Measurements from ENCODE around the gene CTNNBIP1.
"Not testable (repeated sequence)": the region's sequence is repeated elsewhere in the genome, so short reads cannot be mapped to it uniquely, and the experiment has no call there.

CTNNBIP1 gene

GRCh38 chr1:9805006-9805508 is 105.0 kb downstream of the CTNNBIP1 start:
- H4K20me1 ChIP-seq = peaks cover 98% of the 10 kb centered on the region
- no peak overlapping the region for H3K27ac ChIP-seq
- H3K9ac ChIP-seq = no peak overlapping the region
- H3K4me2 ChIP-seq = peak overlapping the region; percentile 23
- H3K9me3 ChIP-seq = no peaks in the 10 kb centered on the region
- H3K4me3 ChIP-seq = no peak overlapping the region
- no peaks in the 10 kb centered on the region for H3K27me3 ChIP-seq
- peaks cover 36% of the 10 kb centered on the region for H3K4me1 ChIP-seq
- TF ChIP-seq Cebpa-rat (IDR thresholded peaks at IDR 0.05) = no peak
- peaks cover 30% of the 10 kb centered on the region for H3K36me3 ChIP-seq

GRCh38 chr1:9803003-9803918 is 106.8 kb downstream of the CTNNBIP1 start:
- H3K36me3 ChIP-seq = peaks cover 22% of the 10 kb centered on the region
- peaks cover 33% of the 10 kb centered on the region for H3K4me1 ChIP-seq
- not testable (repeated sequence) for H3K4me2 ChIP-seq, H3K27me3 ChIP-seq, H3K9me3 ChIP-seq, H3K27ac ChIP-seq, H3K4me3 ChIP-seq, H3K9ac ChIP-seq
- H4K20me1 ChIP-seq = peaks cover 100% of the 10 kb centered on the region

- Histone ChIP-seq H3K4me2 (no peak overlapping the region), H3K27ac (no peak overlapping the region)
- no peak for TF ChIP-seq Cebpa-rat (IDR thresholded peaks at IDR 0.05)
Observed at GRCh38 chr1:9801909-9802308, 108.2 kb downstream of the CTNNBIP1 start.

More at GRCh38 chr1:9801909-9802308, 108.2 kb downstream of the CTNNBIP1 start:
- Histone ChIP-seq H3K9ac (no peak overlapping the region), H4K20me1 (peaks cover 98% of the 10 kb centered on the region), H3K4me1 (peaks cover 28% of the 10 kb centered on the region), H3K9me3 (no peaks in the 10 kb centered on the region), H3K27me3 (no peaks in the 10 kb centered on the region), H3K36me3 (peaks cover 14% of the 10 kb centered on the region; the same call in 1 of the 2 replicates), H3K4me3 (no peak overlapping the region)

Measured in BLaER1 (cell line).